Measurements from ENCODE around the gene GALNT6. TPM values are rescaled to one million over a fixed set of nuclear protein-coding genes. Genes with fewer than 3 reads are reported as not detected.

Gene GALNT6
- polyA plus RNA-seq, result not detected in 2 replicates

GRCh38 chr12:51391283-51392123 is at the start of gene GALNT6:
TSS of gene GALNT6 (minus strand) at chr12:51391406. CDS start at chr12:51379781, 11,625 bp downstream.

GRCh38 chr12:51424662-51425539 is 33.7 kb upstream of the GALNT6 start, which contains the start of gene SLC4A8:
TSS of gene SLC4A8 (plus strand) at chr12:51424831. CDS start at chr12:51424988, 157 bp downstream.

GRCh38 chr12:51346581-51346980 is 44.6 kb downstream of the GALNT6 start, which contains the start of gene CELA1:
TSS of gene CELA1 (minus strand) at chr12:51346679. CDS start at chr12:51346638, 41 bp downstream.

GRCh38 chr12:51323966-51324895 is 67.0 kb downstream of the GALNT6 start, which contains the start of gene BIN2:
TSS of gene BIN2 (minus strand) at chr12:51324174. CDS start at chr12:51324102, 72 bp downstream.

Other genes with a start within 250 kb of the GALNT6 start
- 15.4 and 19.0 TPM in 2 replicates for gene TFCP2, start 218.3 kb downstream of the GALNT6 start, polyA plus RNA-seq
- 1.5 and 4.9 TPM in 2 replicates for gene POU6F1, start 173.3 kb downstream of the GALNT6 start, polyA plus RNA-seq
- 103 and 117 TPM in 2 replicates for gene DAZAP2, start 152.6 kb downstream of the GALNT6 start, polyA plus RNA-seq
- gene SMAGP, start 121.0 kb downstream of the GALNT6 start, polyA plus RNA-seq, result 1.5 TPM in 1 of 2 replicates, not detected in the other
- not detected in 2 replicates for gene BIN2, start 67.2 kb downstream of the GALNT6 start, polyA plus RNA-seq
- gene CELA1, start 44.7 kb downstream of the GALNT6 start, polyA plus RNA-seq, result 0.52 TPM in 1 of 2 replicates, not detected in the other
- 41.2 and 41.7 TPM in 2 replicates for gene SLC4A8, start 33.4 kb upstream of the GALNT6 start, polyA plus RNA-seq
- gene SCN8A, start 199.8 kb upstream of the GALNT6 start, polyA plus RNA-seq, result 30.8 and 40.5 TPM in 2 replicates